Neural progenitor cell (in vitro differentiated cells): ENCODE data around the gene FHAD1.

ENCODE experiments used
- CTCF ChIP-seq: fragments of 200-600 bp; sonication (generic); IDR thresholded peaks from 2 replicates; pipeline ENCODE4 v1.5.1; 2017; ENCODE audit warnings: antibody characterized with exemption, mild to moderate bottlenecking
- EZH2 ChIP-seq: fragments of 200-600 bp; sonication (generic); IDR thresholded peaks from 2 replicates; pipeline ENCODE4 v1.6.1; 2017; ENCODE audit warnings: antibody characterized with exemption, mild to moderate bottlenecking, moderate library complexity
- EZH2phosphoT487 ChIP-seq: fragments of 200-600 bp; sonication (generic); IDR thresholded peaks from 2 replicates; pipeline ENCODE4 v1.6.1; 2017; ENCODE audit warnings: antibody characterized with exemption

- TF ChIP-seq CTCF (no peak), EZH2 (no peak), EZH2phosphoT487 (no peak)
Measured at GRCh38 chr1:15414445-15414983, 167.5 kb downstream of the FHAD1 start.
